Astrocyte of the cerebellum (primary cell): ENCODE results near the gene TAF11.

Experiments used
- DNase-seq: peaks from one replicate; pipeline ENCODE4 v3.0.0-alpha.2; 2011; ENCODE audit warnings: low read depth
- H3K4me3 ChIP-seq: 2 replicates; pipeline ENCODE4 v1.5.1; 2011; ENCODE audit warnings: mild to moderate bottlenecking, low read depth, low read length, moderate library complexity
- CTCF ChIP-seq: IDR thresholded peaks from 2 replicates; pipeline ENCODE4 v1.5.1; 2012; ENCODE audit warnings: low read length, low read depth, moderate library complexity, mild to moderate bottlenecking; ENCODE audit errors: missing control alignments
- in situ Hi-C: cut with HindIII; loops from 2 replicates; pipeline ENCODE4 v1.10.0; 2017; ENCODE audit warnings: low sequenced_read_pairs

Gene TAF11

GRCh38 chr6:34871853-34872252 is 16.0 kb downstream of the TAF11 start:
- no peak for TF ChIP-seq CTCF
- no peak overlapping the region for H3K4me3 ChIP-seq
- in situ Hi-C loops = loop anchor here (10.0 kb wide), 1 partner anchor 57 kb away; no protein-coding TSS in a partner anchor
- DNase-seq = no peak

DNA sequence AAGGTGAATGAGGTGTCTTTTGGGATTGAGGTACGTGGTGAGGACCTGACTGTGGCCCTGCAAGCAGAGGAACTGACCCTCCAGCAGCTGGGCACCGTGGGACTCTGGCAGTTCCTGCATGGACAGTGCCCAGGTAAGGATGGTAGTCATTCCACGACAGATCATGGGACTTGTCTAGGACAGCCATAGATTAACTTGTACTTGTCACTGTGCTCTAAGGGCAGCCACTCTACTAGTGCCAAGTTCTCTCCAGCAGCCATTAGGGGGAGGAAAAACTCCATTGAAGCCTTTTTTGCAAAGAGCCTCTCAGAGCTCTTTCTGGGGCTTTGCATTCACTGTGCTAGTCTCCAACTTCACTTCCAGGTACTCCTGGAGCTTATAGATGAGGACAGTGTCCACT is 20.4 kb downstream of the TAF11 start:
- TF ChIP-seq CTCF = peak; percentile 15
- no peak overlapping the region for H3K4me3 ChIP-seq
- DNase-seq = no peak
- in situ Hi-C loops = no loop called here

DNA sequence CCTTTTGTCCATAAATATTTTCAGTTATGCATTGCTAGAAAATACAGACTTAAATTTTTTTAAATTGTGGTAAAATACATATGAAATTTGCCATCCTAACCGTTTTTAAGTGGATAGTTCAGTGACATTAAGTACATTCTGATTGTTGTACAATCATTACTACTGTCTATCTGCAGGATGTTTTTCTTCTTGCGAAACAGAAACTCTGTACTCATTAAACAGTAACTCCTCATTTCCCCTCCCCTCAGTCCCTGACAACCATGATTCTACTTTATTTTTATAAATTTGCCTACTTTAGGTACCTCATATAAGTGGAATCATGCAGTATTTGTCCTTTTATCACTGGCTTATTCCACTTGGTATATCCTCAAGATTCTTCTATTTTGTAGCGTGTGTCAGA is 21.3 kb downstream of the TAF11 start:
- no peak for TF ChIP-seq CTCF
- in situ Hi-C loops = no loop called here
- DNase-seq = no peak
- no peak overlapping the region for H3K4me3 ChIP-seq

GRCh38 chr6:34865107-34865506 is 22.7 kb downstream of the TAF11 start:
- in situ Hi-C loops = no loop called here
- no peak overlapping the region for H3K4me3 ChIP-seq
- DNase-seq = no peak
- TF ChIP-seq CTCF = no peak

DNA sequence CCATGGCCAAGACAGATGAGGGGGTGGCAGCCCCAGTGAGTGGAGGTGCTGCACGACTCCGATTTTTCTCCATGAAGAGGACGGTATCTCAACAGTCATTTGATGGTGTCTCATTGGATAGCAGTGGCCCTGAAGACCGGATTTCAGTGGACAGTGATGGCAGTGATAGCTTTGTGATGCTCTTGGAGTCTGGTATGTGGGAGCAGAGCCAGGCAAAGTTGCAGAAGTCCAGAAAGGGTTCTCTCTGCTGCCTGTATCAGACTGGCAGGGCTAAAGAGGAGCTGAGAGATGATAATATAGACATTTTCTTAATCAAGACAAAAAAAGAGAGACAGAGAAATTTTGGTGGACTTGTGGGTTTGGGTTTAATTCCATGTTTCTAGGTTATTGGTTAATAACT is 23.8 kb downstream of the TAF11 start:
- in situ Hi-C loops = no loop called here
- DNase-seq = no peak
- no peak overlapping the region for H3K4me3 ChIP-seq
- no peak for TF ChIP-seq CTCF

DNA sequence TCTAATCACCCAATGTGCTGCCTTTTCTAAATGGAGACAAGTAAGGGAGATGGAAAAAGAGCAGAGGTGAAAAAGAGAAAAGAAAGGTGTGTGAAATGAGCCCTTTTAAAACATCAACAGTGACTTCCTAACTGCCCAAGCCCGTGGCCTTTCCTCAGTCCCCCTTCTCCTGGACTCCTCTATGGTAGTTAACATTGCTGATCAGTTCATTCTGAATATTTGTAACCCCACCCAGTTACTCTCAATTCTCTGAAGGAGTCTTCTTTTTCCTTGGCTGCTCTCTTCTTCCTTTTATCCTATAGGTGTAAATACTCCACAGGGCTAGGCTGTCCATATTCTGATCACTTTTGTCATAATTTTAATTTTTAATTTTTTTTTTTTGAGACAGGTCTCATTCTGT is 27.1 kb downstream of the TAF11 start:
- no peak overlapping the region for H3K4me3 ChIP-seq
- in situ Hi-C loops = no loop called here
- no peak for TF ChIP-seq CTCF
- no peak for DNase-seq

GRCh38 chr6:34859951-34860350 is 27.9 kb downstream of the TAF11 start:
- TF ChIP-seq CTCF = no peak
- H3K4me3 ChIP-seq = no peak overlapping the region

More at GRCh38 chr6:34859951-34860350, 27.9 kb downstream of the TAF11 start:
- in situ Hi-C loops = no loop called here
- DNase-seq = no peak
